ENCODE measurements around the gene ZNF878.

DNA sequence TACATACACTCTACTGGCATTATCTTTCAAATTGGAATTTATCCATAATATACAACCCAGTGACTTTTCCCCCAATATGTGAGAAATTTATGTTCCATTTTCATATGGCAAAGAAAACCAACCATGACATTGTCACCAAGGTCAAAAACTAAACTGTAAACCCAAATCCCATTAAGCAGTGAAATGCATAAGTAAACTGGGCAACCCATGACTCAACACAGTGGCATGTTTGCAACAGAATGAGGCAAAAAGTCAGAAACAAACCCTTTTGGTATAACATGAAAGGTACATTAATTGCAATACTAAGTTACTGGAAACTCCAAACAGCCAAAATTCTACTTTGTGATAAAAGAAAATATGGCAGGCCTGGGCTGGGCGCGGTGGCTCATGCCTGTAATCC lies 4.9 kb downstream of the ZNF878 start:
- TF ChIP-seq CTCF (conservative IDR thresholded peaks at IDR 0.05; ENCODE audit: low read depth, low read length) (no peak), EZH2 (IDR thresholded peaks at IDR 0.05; ENCODE audit: borderline replicate concordance, low read depth, low read length, poor library complexity, severe bottlenecking) (no peak)

Data from A673 (cell line).